ENCODE measurements around the gene YY1AP1. TPM values are rescaled to one million over a fixed set of nuclear protein-coding genes. Genes with fewer than 3 reads are reported as not detected.

The YY1AP1 gene
- total RNA-seq, 1 experiment from 2014 or later = 40.3 TPM

- no peak overlapping the region for H3K4me2 ChIP-seq (ENCODE audit: low read length)
- peaks cover 10 to 19% of the 10 kb centered on the region in 2 experiments for H3K4me1 ChIP-seq (ENCODE audit: control insufficient read depth in 1 of 2, insufficient read depth in 2 of 2, low read length in 2 of 2)
- DNase-seq (ENCODE audit: low read depth, low spot score) (no peak), ATAC-seq (no peak)
- no peak for TF ChIP-seq FOSL1 (IDR thresholded peaks at IDR 0.05; ENCODE audit: low read depth)
- no peak for TF ChIP-seq SRF (IDR thresholded peaks at IDR 0.05; ENCODE audit: low read depth)
- no peak for TF ChIP-seq SP1 (IDR thresholded peaks at IDR 0.05; ENCODE audit: low read depth)
- TF ChIP-seq SIN3A (IDR thresholded peaks at IDR 0.05; ENCODE audit: low read depth) = no peak
- TF ChIP-seq YY1 (IDR thresholded peaks at IDR 0.05; ENCODE audit: extremely low read depth, insufficient replicate concordance, low read depth, low read length) = no peak
- no peak for TF ChIP-seq ZNF274 (IDR thresholded peaks at IDR 0.05; ENCODE audit: low read depth, low read length)
- no peak for TF ChIP-seq ZFX (IDR thresholded peaks at IDR 0.05)
- no peak for TF ChIP-seq EGR1 (IDR thresholded peaks at IDR 0.05; ENCODE audit: low read depth)
- TF ChIP-seq CBX3 (IDR thresholded peaks at IDR 0.05; ENCODE audit: low read depth) = no peak
- no peak for TF ChIP-seq JUND (IDR thresholded peaks at IDR 0.05)
- TF ChIP-seq TCF7L2 (IDR thresholded peaks at IDR 0.05; ENCODE audit: borderline replicate concordance, extremely low read depth, insufficient read depth, insufficient read length) = no peak
- TF ChIP-seq ELF1 (IDR thresholded peaks at IDR 0.05; ENCODE audit: borderline replicate concordance, low read depth) = no peak
- TF ChIP-seq EZH2 (IDR thresholded peaks at IDR 0.05) = no peak
- TF ChIP-seq REST (IDR thresholded peaks at IDR 0.05; ENCODE audit: low read depth) = no peak
- TF ChIP-seq ZBTB33 (IDR thresholded peaks at IDR 0.05; ENCODE audit: extremely low read depth, insufficient replicate concordance, low read length) = no peak
- no peak for TF ChIP-seq POLR2AphosphoS5 (IDR thresholded peaks at IDR 0.05; ENCODE audit: low read depth, low read length)
- TF ChIP-seq POLR2A (IDR thresholded peaks at IDR 0.05; ENCODE audit: borderline replicate concordance, extremely low read depth, insufficient read depth, insufficient read length) = no peak
- TF ChIP-seq CEBPB (IDR thresholded peaks at IDR 0.05; ENCODE audit: low read depth) = no peak
- TF ChIP-seq ATF3 (IDR thresholded peaks at IDR 0.05) = no peak
- no peak for TF ChIP-seq RAD21 (IDR thresholded peaks at IDR 0.05; ENCODE audit: low read depth)
- H3K9me3 ChIP-seq (ENCODE audit: control insufficient read depth in 1 of 2, insufficient read depth in 1 of 2, low read depth in 1 of 2, low read length in 2 of 2) = no peaks in the 10 kb centered on the region
- RAD21 ChIA-PET (ENCODE audit: low non-redundant PET in 1 of 2, low total read pairs in 2 of 2, uncharacterized antibody in 2 of 2, unreplicated experiment in 2 of 2) = no interaction called here
- no peaks in the 10 kb centered on the region for H4K20me1 ChIP-seq (ENCODE audit: insufficient read depth)
- no TSS peak for BruUV-seq (replicated peaks)
- no peak overlapping the region for H2AFZ ChIP-seq (ENCODE audit: low read depth, low read length, poor library complexity, severe bottlenecking)
- no peak overlapping the region for H3K4me3 ChIP-seq (replicated peaks in 1 of 2; ENCODE audit: low read depth in 1 of 2, low read length in 2 of 2)
- H3K9ac ChIP-seq (ENCODE audit: low read length) = no peak overlapping the region
- H3K79me2 ChIP-seq (ENCODE audit: insufficient read depth, low read length) = peaks cover 76% of the 10 kb centered on the region
- no peaks in the 10 kb centered on the region for H3K9me2 ChIP-seq (ENCODE audit: insufficient read depth)
- CTCF ChIA-PET = no interaction called here
- intact Hi-C loops (cut with micrococcal nuclease) = no loop called here
- H3K27ac ChIP-seq (ENCODE audit: low read depth, low read length) = no peak overlapping the region
- POLR2A ChIA-PET = no interaction called here
- no peaks in the 10 kb centered on the region for H3K27me3 ChIP-seq (ENCODE audit: insufficient read depth, low read length)
- H3K36me3 ChIP-seq (ENCODE audit: control insufficient read depth in 1 of 2, insufficient read depth in 2 of 2, low read length in 2 of 2) = peaks cover 10 to 15% of the 10 kb centered on the region in 2 experiments; a peak in 3 of 4 replicates
Observed at GRCh38 chr1:155709391-155709790, 20.8 kb upstream of the YY1AP1 start.
